LNCaP clone FGC (cell line): Measurements from ENCODE around the gene JAK2.

Source experiments
- DNase-seq: peaks from one replicate; pipeline ENCODE4 v3.0.0-alpha.2; 2011; ENCODE audit warnings: low read depth
- H3K4me3 ChIP-seq: 2 replicates; pipeline ENCODE4 v1.5.1; 2011; ENCODE audit warnings: mild to moderate bottlenecking, low read depth, low read length, control low read depth
- TF ChIP-seq, protein P1 (sequence below): IDR thresholded peaks from 2 replicates; pipeline ENCODE4 v1.5.1; 2012; ENCODE audit warnings: mild to moderate bottlenecking; ENCODE audit not compliant: control insufficient read depth, insufficient read depth; ENCODE audit errors: extremely low read depth

Gene JAK2

DNA sequence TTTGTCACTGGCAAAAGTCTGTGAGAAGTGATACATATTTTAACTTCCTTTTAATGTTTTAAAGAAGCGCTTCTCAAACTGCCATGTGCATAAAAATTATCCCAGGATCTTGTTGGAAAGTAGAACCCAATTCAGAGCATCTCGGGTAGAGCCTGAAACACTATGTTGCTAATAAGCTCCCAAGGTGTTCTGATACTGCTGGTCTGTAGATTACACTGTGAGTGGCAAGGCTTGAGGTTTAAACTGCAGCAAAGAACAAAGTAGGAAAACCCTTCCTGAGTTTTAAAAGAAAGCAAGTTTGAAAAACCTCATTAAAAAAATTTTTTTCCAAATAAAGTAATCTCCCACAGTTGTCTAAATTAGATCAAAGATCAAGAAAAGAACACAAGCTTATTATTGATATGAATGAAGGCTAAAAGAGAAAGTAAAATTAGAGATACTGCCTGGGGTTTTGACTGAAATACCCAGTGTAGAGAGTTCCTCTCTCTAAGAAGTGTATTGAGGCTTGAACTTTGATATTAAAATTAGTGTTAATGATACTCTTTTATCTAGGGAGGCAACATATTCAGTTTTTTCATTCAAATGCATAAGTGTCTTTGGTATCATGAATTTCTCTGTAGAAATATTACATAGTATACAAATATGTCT lies 19.8 kb upstream of the JAK2 start:
- TF ChIP-seq, protein P1, sequence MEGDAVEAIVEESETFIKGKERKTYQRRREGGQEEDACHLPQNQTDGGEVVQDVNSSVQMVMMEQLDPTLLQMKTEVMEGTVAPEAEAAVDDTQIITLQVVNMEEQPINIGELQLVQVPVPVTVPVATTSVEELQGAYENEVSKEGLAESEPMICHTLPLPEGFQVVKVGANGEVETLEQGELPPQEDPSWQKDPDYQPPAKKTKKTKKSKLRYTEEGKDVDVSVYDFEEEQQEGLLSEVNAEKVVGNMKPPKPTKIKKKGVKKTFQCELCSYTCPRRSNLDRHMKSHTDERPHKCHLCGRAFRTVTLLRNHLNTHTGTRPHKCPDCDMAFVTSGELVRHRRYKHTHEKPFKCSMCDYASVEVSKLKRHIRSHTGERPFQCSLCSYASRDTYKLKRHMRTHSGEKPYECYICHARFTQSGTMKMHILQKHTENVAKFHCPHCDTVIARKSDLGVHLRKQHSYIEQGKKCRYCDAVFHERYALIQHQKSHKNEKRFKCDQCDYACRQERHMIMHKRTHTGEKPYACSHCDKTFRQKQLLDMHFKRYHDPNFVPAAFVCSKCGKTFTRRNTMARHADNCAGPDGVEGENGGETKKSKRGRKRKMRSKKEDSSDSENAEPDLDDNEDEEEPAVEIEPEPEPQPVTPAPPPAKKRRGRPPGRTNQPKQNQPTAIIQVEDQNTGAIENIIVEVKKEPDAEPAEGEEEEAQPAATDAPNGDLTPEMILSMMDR = no peak
- no peak for DNase-seq
- H3K4me3 ChIP-seq = no peak overlapping the region

- H3K4me3 ChIP-seq = no peak overlapping the region
- TF ChIP-seq, protein P1 = no peak
- no peak for DNase-seq
These were observed 17.5 kb upstream of the JAK2 start for GRCh38 chr9:4967523-4967922.

DNA sequence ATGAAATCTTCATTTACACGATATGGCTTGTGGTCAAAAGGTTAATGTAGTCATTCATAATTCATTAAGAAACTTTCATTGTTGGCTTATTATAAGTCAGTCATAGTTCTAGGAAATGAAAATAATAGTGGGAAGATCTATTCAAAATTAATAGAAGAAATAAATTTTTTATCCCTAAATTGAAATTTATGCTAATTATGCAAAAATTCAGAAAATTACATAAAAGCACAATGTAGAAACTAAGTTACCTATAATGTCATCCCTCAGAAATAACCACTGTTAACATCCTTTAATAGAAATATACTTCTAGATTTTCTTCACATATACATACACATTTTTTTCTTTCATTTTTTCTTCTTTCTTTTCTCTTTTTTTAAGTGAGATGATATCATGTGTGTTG lies 15.9 kb upstream of the JAK2 start:
- no peak for DNase-seq
- TF ChIP-seq, protein P1 = no peak
- no peak overlapping the region for H3K4me3 ChIP-seq

- TF ChIP-seq, protein P1 = no peak
- DNase-seq = no peak
- H3K4me3 ChIP-seq = no peak overlapping the region
These were observed 14.0 kb upstream of the JAK2 start for GRCh38 chr9:4970970-4971641.

DNA sequence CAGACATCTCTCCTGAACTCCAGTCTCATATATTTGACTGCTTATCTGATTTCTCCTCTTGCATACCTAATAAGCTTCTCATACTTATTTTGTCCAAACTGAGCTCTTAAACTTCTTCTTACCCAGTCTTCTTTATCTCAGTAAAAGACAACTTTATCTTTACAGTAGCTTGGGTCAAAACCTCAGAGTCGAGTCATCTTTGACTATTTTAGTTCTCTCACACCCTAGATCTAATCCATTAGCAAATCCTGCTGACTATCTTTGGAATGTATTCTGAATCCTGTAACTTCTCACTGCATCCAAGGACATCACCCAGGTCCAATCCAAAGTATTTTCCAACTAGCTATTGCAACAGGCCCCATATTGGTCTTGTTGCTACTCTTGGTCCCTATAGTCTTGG lies 11.8 kb upstream of the JAK2 start:
- DNase-seq = no peak
- no peak overlapping the region for H3K4me3 ChIP-seq
- TF ChIP-seq, protein P1 = no peak

DNA sequence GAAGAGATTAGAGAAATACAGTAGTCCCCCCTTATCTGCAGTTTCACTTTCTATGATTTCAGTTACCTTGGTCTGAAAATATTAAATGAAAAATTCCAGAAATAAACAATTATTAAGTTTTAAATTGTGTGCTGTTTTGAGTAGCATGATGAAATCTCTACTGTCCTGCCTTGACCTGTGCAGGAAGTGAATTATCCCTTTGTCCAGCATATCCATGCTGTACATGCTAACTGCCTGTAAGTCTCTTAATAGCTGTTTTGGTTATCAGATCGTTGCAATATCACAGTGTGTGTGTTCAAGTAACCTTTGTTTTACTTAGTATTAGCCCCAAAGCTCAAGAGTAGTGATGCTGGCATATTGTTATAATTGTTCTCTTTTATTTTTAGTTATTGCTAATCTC lies 11.2 kb upstream of the JAK2 start:
- TF ChIP-seq, protein P1 = no peak
- DNase-seq = no peak
- no peak overlapping the region for H3K4me3 ChIP-seq

GRCh38 chr9:4979239-4979638 lies 5.8 kb upstream of the JAK2 start:
- DNase-seq = no peak
- TF ChIP-seq, protein P1 = no peak

More at GRCh38 chr9:4979239-4979638, 5.8 kb upstream of the JAK2 start:
- no peak overlapping the region for H3K4me3 ChIP-seq
